NCI-H2029 treated with DMSO at 0.1 percent for 48 hours (cell line): ENCODE data around the gene EPHA3.

ENCODE experiments used
- DNase-seq: peaks from one replicate; lab custom pipeline; 2025; lab: John Stamatoyannopoulos, UW

The EPHA3 gene

DNA sequence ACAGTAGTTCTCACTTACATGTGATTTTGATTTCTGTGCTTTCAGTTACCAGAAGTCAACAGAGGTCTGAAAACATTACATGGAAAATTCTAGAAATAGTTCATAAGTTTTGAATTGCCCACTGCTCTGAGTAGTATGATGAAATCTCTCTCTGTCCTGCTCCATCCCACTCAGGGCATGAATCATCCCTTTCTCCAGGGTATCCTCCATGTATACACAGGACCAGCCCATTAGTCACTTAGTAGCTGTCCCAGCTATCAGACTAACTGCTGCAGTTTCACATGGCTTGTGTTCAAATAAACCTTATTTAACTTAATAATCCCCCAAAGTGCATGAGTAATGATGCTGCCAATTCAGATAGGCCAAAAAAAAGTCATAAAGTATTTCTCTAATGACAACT is 38.6 kb downstream of the EPHA3 start:
- DNase-seq, result no peak

- DNase-seq, result no peak
Measured at GRCh38 chr3:89154416-89154815, 47.0 kb downstream of the EPHA3 start.

DNA sequence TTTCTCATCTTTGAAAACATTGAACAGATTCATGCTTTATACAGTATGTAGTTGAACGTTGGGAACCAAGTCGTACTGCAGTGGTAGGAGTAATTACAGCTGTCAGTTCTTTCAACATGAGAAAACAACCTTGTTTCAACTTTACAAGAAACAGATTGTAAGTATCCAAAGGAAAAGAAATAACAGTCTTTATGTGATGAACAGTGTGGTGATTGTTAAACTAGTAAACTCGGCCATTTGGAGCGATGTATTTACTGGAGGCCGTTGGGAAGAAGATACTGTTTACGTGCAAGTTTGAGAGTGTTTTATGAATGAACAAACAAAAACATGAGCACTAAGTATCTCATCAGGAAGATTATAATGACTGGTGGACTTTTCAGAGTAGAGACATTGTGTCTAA is 48.4 kb downstream of the EPHA3 start:
- DNase-seq, result no peak

- DNase-seq, result no peak
Measured at GRCh38 chr3:89157575-89157974, 50.2 kb downstream of the EPHA3 start.

DNA sequence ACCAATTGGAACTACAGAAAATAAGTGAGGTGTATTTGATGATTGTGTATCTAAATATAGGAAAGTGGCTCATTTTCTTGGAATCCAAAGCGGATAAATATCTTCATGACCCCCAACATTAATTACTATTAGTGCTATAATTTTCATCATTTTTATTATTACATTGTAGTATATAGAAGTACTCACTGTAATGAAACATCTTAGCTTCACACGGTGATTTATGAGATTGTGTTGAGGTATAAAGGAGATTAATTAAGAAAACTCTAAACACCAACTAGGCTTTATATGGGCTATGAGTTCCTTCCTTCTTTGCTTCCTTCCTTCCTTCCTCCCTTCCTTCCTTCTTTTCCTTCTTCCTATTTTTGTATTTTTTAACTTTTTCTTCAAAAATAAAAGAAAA is 52.2 kb downstream of the EPHA3 start:
- no peak for DNase-seq

GRCh38 chr3:89164774-89165173 is 57.4 kb downstream of the EPHA3 start:
- DNase-seq, result no peak

DNA sequence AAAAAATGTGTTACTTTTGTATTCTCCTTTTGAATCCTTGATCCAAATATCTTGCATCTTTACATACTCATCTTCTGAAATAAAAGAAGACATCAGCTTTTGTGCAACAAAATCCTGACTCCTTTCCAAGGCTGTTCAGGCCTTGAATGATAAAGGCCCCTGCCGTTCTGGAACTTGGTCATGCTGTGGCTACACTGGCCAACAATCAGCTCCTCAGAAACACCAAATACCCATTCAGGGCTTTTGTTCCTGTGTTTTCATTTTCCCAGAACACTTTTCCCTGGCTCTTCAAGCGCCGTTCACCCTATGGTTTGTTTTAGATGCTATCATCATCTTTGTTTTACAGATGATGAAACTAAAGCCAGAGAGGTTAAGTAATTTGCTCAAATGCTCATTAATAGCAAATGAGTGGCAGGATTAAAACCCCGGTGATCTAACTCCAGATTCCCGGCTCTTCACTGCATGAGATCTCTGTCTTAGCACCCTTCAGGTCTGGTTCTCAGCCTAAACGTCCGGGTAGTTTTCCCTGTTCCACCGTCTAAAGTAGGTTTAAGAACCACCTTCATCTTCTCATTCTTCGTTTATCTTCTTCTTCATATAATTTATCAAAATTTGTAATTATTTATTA is 58.3 kb downstream of the EPHA3 start:
- DNase-seq, result no peak

DNA sequence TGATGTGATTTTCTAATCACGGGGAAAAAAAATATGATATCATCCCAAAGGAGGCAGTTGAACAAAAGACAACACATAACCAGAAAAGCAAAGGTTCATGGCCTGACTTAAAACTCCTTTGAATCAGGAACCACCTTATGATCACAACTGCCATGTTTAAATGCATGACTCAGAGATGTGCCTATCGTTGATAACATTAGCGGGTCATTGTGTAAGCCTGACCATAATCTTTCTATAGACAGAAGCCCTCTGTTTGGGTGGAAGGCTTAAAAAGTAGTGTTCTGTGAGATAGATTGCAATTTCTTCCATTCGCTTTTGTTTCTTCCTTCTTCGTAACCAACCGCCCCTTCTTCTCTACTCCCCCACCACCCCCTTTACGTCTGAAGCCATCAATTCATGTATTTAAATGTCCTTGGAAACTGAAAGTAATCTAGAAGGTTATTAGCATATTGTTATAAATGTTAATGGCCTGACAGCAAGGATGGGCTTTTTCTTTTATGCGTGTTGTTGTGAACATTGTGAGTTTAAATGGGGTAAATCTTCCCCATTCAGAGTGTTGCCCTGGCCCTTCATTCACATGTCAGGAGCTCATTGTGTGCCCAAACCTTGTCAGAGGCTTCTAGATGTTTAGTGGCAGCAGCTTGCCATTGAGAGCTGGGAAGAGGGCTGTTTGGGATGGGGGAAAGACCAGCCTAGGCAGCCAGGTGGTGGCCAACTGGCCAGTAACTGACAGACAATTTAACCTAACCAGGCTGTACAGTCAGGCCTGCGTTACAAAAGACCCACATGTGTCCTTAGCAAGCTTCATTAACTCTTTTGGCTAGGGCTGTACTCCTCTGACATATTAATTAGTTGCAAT is 64.5 kb downstream of the EPHA3 start:
- DNase-seq, result no peak

DNA sequence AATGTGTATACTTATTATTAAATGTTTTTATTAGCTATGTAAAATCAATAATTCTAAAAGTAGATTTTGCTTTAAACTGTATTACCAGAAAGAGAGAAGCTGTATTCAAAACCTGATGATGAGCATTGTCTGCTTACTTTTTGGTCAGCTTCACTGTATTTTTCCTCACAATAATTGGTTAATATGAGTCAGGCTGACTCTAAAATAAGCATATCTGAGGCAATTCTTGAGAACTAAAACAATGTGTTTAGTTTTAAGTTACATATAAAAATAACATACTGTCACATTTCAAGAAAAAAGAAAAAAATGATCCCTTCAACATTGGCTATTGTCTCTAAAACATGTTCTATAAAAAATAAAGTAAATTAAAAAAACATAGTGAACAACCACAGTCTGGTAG is 66.1 kb downstream of the EPHA3 start:
- no peak for DNase-seq

GRCh38 chr3:89179355-89180001 is 72.1 kb downstream of the EPHA3 start:
- DNase-seq, result no peak

DNA sequence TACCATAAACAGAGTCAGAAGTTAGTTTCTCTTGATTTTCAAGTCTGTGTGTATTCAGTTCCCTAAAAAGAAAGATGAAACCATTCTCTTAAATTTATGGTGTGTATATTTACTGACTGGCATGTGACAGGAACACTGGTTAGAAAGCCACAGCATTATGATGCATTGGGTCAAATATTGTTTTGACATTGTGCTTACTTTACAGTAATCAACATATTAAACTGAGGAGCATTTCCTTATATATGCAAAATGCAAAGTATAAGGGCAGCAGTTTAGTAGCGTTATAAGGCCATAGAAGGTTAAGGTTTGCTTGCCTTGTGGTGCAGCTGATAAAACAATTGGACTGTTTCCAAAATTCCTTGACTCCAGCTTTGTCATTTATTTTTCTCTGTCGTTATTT is 72.9 kb downstream of the EPHA3 start:
- no peak for DNase-seq

DNA sequence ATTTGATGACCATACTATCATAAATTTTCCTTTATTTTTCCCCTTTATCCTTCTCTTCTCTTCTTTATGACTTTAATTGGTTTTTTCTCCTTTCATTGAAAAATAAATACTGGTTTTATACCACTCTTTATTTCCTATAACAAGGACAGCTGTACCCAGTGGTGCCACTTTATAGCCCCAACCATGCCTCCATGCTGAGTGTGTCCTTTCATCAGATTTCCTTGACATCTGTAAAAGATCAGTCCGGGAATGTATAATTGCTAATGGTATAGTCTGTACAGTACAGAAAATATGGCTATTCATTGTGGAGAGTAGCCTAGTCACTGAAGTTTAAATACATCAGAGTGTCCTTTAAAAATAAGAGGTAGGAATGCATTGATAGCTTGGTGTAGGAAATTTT is 74.6 kb downstream of the EPHA3 start:
- DNase-seq, result no peak

DNA sequence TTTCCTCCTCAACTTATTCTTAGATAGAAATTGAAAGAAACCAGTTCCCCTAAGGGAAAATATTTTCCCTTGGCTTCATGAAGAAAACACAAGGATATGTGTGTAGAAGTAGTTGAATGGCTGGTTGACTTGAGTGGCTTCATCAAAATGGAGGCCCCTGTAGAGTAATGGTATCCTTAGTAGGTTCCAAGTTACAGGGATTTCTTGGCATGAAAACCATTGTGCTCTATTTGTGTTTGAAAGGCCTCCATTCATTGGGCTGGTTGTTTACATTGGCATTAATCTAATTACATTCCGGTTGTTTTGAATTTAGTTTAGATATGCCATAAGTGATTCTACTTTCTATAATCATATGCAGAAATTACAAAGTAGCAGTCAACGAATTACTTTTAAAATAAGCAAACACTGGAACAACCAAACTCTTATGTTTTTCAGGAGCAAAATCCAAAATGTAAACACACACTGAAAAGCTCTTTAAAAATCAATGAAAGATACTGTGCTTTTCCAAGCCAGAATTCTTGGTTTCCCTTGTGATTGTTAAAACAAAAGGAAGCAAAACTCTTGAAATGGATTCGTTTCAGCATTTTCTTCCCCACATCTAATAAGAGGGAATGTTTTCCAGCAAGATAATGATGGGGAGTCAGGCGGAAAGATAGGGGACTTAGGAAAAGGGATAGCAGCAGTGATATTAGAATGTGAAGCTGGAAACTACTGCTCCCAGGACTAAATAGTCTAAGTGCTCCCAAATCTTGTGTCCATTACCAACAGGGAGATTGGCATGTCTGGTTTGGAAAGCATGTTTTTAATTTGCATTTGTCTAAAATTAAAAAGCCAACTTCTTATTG is 77.0 kb downstream of the EPHA3 start:
- DNase-seq, result no peak

GRCh38 chr3:89186456-89186855 is 79.0 kb downstream of the EPHA3 start:
- DNase-seq, result no peak

DNA sequence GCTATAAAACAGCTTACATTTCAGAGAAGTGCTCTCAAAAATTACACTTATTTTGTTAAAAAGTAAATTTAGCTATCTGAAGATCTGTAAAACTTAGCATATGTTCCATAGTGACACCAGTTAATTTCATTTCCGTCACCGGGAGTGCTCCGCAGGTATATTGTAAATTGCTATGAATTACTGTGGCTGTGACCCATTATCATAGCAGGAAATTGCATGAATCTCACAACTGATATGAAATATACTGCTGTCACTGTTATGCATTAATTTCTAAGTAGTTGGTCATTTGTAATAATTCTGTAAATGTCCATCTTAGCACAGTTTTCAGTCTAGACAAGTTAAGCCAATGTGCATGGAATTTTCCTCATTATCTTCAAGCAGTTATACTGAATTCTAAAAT is 91.2 kb downstream of the EPHA3 start:
- DNase-seq, result no peak

- no peak for DNase-seq
Measured at GRCh38 chr3:89212619-89213018, 105.2 kb downstream of the EPHA3 start.

DNA sequence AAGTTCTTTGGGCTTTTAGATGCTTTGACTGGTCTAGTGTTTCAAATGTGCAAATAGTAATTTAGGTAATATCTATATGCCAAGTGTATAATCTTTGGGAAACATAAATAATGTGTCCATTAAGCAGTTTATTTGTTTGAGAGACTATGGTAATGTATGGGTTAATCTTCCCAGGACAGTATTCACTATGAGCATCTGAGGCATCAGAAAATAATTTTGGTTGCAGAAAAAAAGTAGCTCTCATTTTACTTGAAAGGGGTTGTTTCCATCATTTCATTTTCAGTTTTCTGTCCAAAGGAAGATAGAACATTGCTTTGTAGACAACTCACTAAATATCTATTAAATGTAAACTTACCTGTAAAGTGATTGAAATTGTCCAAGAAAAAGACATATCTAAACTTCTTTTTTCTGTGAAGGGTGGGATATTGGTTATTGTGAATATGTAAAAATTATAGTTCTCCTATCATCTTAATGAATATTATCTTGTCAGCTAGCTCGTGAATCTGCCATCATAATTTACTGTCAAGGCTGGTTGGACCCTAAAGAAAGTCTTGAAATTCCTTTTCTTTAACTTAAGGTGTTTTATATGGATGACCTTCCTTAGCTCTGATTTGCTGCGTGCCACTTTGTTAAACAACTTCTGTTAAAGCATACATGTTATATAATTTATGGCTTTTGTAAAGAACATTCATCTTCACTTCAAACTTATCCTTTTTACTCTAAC is 108.8 kb downstream of the EPHA3 start:
- no peak for DNase-seq

- DNase-seq, result no peak
Measured at GRCh38 chr3:89217148-89217685, 109.8 kb downstream of the EPHA3 start.

GRCh38 chr3:89221924-89222323 is 114.5 kb downstream of the EPHA3 start:
- DNase-seq, result no peak

- DNase-seq, result no peak
Measured at GRCh38 chr3:89223188-89223587, 115.8 kb downstream of the EPHA3 start.

DNA sequence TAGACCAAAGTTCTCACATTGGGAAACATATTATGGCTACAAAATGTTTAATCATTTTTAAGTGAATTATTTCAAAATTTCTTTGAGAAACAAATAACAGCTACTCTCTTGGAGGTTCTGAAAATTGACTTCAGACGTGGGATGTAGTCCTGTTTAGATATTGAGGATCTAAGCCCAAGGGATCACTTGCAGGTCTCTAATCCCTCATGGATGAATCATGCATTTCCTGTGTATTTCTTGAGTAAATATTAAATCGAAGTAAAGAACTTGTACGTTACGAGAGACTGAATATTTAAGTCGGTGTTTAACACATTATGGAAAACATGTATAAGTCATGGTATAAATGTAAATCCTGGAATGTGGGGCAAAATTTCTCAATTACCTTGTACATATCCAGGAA is 119.8 kb downstream of the EPHA3 start:
- no peak for DNase-seq
